ENCODE data around the gene C2orf81.

- TF ChIP-seq CBX8 (IDR thresholded peaks at IDR 0.05) = no peak
- no peak for TF ChIP-seq CEBPB (IDR thresholded peaks at IDR 0.05)
- no peak for TF ChIP-seq CTCF (IDR thresholded peaks at IDR 0.05)
- no peak for TF ChIP-seq ZC3H11A (IDR thresholded peaks at IDR 0.05)
- no peak for TF ChIP-seq POLR2A (IDR thresholded peaks at IDR 0.05; ENCODE audit: low read length)
- no peak for TF ChIP-seq USF2 (IDR thresholded peaks at IDR 0.05)
- no peak for TF ChIP-seq PHF8 (IDR thresholded peaks at IDR 0.05; ENCODE audit: borderline replicate concordance, low read depth)
- no peak for TF ChIP-seq EP300 (IDR thresholded peaks at IDR 0.05)
- TF ChIP-seq ELK1 (IDR thresholded peaks at IDR 0.05; ENCODE audit: low read depth, low read length) = no peak
- no peak for TF ChIP-seq TP53 (CRISPR knock-in tag; IDR thresholded peaks at IDR 0.05)
Observed at GRCh38 chr2:74369976-74370375, 51.4 kb downstream of the C2orf81 start.
